Muscle layer of duodenum (tissue), 2 donors: Measurements from ENCODE around the gene DDAH1.

Experiments used
- H3K27ac ChIP-seq: one replicate; pipeline ENCODE4 v1.7.0; 2013; ENCODE audit warnings: mild to moderate bottlenecking, low read length
- H3K27me3 ChIP-seq: one replicate; pipeline ENCODE4 v1.7.0; 2013; ENCODE audit warnings: low read depth, mild to moderate bottlenecking, control low read depth, low read length
- H3K36me3 ChIP-seq, 2 donors: one replicate each; pipeline ENCODE4 v1.7.0; 2013; ENCODE audit warnings: low read length in 2 of 2, control low read depth in 1 of 2, mild to moderate bottlenecking in 1 of 2; ENCODE audit not compliant: insufficient read depth in 2 of 2, control insufficient read depth in 1 of 2
- H3K4me1 ChIP-seq, 2 donors: one replicate each; pipeline ENCODE4 v1.7.0; 2013; ENCODE audit warnings: low read length in 2 of 2, mild to moderate bottlenecking in 2 of 2, control low read depth in 1 of 2, moderate library complexity in 1 of 2; ENCODE audit not compliant: insufficient read depth in 2 of 2, control insufficient read depth in 1 of 2
- H3K4me3 ChIP-seq, 2 donors: one replicate each; pipeline ENCODE4 v1.7.0; 2013; ENCODE audit warnings: low read length in 2 of 2, low read depth in 1 of 2, mild to moderate bottlenecking in 1 of 2
- H3K9me3 ChIP-seq, 2 donors: one replicate each; pipeline ENCODE4 v1.7.0; 2013; ENCODE audit warnings: low read length in 2 of 2, control low read depth in 1 of 2, mild to moderate bottlenecking in 1 of 2; ENCODE audit not compliant: control insufficient read depth in 1 of 2
- donor health status: healthy.

Gene DDAH1

DNA sequence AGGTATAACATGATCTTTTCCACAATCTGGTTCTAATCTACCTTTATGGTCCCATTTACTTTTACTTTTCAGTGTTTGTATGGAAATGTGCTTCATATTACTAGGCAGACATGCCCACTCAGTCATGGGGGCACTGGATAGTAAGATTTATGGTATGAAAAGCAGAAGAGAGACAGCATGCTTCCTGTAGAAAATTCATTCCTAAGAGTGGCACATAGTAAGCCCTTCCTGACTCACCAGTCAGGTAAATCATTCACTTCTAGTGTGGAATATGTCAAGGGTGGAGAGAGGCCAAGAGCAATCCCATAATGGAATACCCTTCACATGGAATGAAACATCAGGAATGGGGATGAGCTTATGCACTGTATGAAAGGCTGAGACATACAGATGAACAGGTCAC lies 139.0 kb downstream of the DDAH1 start:
- Histone ChIP-seq H3K4me3 (no peak overlapping the region), H3K27ac (no peak overlapping the region), H3K27me3 (no peaks in the 10 kb centered on the region), H3K4me1 (peaks cover 0 to 9% of the 10 kb centered on the region in 2 donors), H3K9me3 (no peaks in the 10 kb centered on the region), H3K36me3 (no peaks in the 10 kb centered on the region)

DNA sequence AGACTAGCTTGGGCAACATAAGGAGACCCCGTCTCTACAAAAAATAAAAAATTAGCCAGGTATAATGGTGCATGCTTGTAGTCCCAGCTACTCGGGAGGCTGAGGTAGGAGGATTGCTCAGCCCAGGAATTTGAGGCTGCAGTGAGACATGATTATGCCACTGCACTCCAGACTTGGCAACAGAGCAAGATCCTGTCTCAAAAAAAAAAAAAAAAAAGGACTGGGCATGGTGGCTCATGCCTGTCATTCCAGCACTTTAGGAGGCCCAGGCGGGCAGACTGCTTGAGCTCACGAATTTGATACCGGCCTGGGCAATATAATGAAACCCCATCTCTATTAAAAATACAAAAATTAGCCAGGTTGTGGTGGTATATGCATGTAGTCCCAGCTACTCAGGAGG lies 141.2 kb downstream of the DDAH1 start:
- Histone ChIP-seq H3K27ac (no peak overlapping the region), H3K9me3 (no peaks in the 10 kb centered on the region), H3K36me3 (no peaks in the 10 kb centered on the region), H3K4me3 (no peak overlapping the region), H3K4me1 (no peaks in the 10 kb centered on the region), H3K27me3 (no peaks in the 10 kb centered on the region)

DNA sequence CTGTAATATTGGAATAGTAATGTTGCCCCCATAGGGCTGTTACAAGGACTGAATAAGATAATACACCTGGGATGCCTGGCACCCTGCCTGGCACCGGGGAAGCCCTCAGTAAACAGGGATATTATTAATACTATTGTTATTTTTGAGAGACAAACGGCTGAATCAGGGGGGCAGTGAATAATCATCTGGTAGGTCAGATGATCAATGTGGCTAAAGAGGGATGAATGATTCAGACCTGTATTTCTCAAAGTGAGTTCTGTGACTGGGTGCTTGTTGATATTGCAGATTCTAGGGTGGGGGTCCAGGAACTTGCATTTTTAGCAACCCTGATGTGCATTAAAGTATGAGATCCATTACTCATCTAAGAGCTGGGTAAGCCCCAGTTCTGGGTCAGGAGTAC lies 142.3 kb downstream of the DDAH1 start:
- Histone ChIP-seq H3K27ac (no peak overlapping the region), H3K4me1 (no peaks in the 10 kb centered on the region), H3K27me3 (no peaks in the 10 kb centered on the region), H3K4me3 (no peak overlapping the region), H3K9me3 (no peaks in the 10 kb centered on the region), H3K36me3 (no peaks in the 10 kb centered on the region)

GRCh38 chr1:85321237-85321964 lies 143.6 kb downstream of the DDAH1 start:
- no peak overlapping the region for H3K27ac ChIP-seq

DNA sequence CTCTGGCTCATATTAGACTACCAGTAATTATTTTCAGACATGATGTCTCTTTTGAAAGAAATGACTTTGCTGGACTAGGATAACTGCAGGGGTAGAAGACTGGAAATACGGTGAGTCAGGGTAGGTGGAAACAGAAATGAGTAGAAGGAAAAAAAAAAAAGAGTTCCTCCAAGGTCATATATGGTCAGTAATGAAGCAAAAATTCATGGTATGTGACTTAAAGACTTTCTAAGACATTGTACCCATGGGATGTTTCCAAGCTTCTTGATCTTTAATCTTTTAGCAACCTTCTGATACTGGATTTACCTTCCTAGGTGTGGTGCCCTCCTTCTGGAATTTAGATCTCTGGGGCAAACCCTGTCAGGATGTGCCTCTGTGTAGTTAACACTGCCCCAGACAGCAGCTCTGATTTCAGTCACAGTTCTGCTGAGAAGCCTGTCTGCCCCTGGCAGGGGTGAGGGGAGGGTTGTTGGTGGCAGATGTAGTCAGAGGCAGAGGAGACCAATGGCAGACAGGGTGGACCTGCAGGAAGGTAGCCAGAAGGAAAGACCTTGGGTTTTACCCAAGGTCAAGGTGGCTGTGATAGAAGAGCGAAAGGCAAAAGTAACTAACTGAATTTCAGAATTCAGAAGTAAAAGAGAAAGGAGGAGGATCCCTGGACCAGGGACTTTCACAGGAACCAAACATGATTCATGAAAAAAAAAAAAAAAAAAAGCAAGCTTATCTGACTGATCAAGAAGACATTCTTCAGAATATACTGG lies 144.4 kb downstream of the DDAH1 start:
- no peaks in the 10 kb centered on the region for H3K36me3 ChIP-seq
- H3K9me3 ChIP-seq, result no peaks in the 10 kb centered on the region
- H3K4me3 ChIP-seq, result no peak overlapping the region
- no peak overlapping the region for H3K27ac ChIP-seq
- no peaks in the 10 kb centered on the region for H3K4me1 ChIP-seq
- no peaks in the 10 kb centered on the region for H3K27me3 ChIP-seq

More at GRCh38 chr1:85321237-85321964, 143.6 kb downstream of the DDAH1 start:
- Histone ChIP-seq H3K4me3 (no peak overlapping the region), H3K27me3 (no peaks in the 10 kb centered on the region), H3K4me1 (no peaks in the 10 kb centered on the region), H3K36me3 (no peaks in the 10 kb centered on the region), H3K9me3 (no peaks in the 10 kb centered on the region)

DNA sequence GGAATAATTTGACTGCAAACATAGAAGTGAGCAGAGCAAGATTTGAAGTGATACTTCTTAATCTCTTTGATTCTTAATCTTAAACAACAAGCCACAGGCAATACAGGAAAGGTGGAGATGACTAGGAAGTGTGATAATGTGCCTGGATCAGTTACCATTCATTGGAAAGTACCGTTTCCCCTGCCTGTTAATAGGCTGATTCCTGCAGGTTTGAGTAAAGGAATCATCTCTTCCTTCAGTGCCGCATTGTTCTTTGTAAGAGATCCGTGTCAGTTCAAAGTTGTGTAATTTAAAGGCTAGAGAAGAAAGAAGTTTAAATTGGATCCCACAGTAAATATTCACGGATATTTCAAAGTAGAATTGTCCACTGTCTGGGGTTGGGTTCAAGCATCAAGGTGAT lies 145.0 kb downstream of the DDAH1 start:
- H3K4me1 ChIP-seq, result no peaks in the 10 kb centered on the region
- H3K36me3 ChIP-seq, result no peaks in the 10 kb centered on the region
- no peak overlapping the region for H3K27ac ChIP-seq
- H3K9me3 ChIP-seq, result no peaks in the 10 kb centered on the region
- no peak overlapping the region for H3K4me3 ChIP-seq
- no peaks in the 10 kb centered on the region for H3K27me3 ChIP-seq

DNA sequence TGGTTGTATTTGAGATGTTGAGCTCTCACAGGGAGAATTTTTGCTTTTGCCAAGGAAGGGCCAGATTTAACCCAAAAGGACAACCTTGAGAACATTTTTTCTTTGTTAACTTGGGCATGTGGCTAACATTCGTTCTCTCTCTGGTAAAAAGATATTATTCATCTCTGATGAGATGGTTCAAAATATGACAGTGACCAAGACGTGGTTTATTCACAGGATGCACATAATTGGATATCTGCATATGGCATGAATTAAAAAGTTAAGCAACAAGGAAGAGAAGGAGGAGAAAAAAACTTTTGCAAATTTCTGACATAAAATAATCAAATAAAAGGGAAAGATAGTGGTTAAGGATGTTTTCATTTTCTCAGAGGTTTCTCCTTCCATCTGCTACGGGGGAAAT lies 145.5 kb downstream of the DDAH1 start:
- no peaks in the 10 kb centered on the region for H3K27me3 ChIP-seq
- no peak overlapping the region for H3K27ac ChIP-seq
- no peak overlapping the region for H3K4me3 ChIP-seq
- H3K4me1 ChIP-seq, result no peaks in the 10 kb centered on the region
- no peaks in the 10 kb centered on the region for H3K9me3 ChIP-seq
- H3K36me3 ChIP-seq, result no peaks in the 10 kb centered on the region

- peaks cover 0 to 4% of the 10 kb centered on the region in 2 donors for H3K4me1 ChIP-seq
- H3K4me3 ChIP-seq, result no peak overlapping the region
- H3K36me3 ChIP-seq, result no peaks in the 10 kb centered on the region
- no peak overlapping the region for H3K27ac ChIP-seq
- H3K9me3 ChIP-seq, result no peaks in the 10 kb centered on the region
- H3K27me3 ChIP-seq, result no peaks in the 10 kb centered on the region
These were observed 146.7 kb downstream of the DDAH1 start for GRCh38 chr1:85318217-85318616.

DNA sequence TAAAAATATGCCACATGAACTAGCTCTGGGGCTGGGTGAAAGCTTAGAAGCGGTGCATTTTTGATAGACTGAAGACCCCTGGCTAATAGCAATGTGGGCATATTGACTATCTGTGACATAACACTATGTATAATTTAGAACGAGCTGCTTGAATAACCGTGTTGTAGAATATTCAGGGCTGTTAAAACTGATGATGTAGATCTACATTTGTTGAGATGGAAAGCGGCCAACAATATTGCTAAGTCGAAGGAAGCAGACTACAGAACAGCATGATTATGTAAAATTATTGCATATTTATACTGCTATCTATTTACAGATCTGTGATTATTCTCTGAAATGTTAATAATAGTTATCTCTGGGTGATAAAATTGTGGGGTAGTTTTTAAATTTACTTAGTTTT lies 147.4 kb downstream of the DDAH1 start:
- no peak overlapping the region for H3K27ac ChIP-seq
- H3K4me3 ChIP-seq, result no peak overlapping the region
- no peaks in the 10 kb centered on the region for H3K36me3 ChIP-seq
- H3K9me3 ChIP-seq, result no peaks in the 10 kb centered on the region
- no peaks in the 10 kb centered on the region for H3K27me3 ChIP-seq
- H3K4me1 ChIP-seq, result peaks cover 0 to 4% of the 10 kb centered on the region in 2 donors

GRCh38 chr1:85316321-85316720 lies 148.6 kb downstream of the DDAH1 start:
- Histone ChIP-seq H3K4me1 (peaks cover 0 to 4% of the 10 kb centered on the region in 2 donors), H3K4me3 (no peak overlapping the region), H3K27me3 (no peaks in the 10 kb centered on the region)

GRCh38 chr1:85315789-85316188 lies 149.2 kb downstream of the DDAH1 start:
- Histone ChIP-seq H3K4me3 (no peak overlapping the region), H3K27ac (no peak overlapping the region), H3K36me3 (no peaks in the 10 kb centered on the region), H3K27me3 (no peaks in the 10 kb centered on the region), H3K4me1 (peaks cover 0 to 4% of the 10 kb centered on the region in 2 donors), H3K9me3 (no peaks in the 10 kb centered on the region)

More at GRCh38 chr1:85316321-85316720, 148.6 kb downstream of the DDAH1 start:
- H3K9me3 ChIP-seq, result no peaks in the 10 kb centered on the region
- H3K27ac ChIP-seq, result no peak overlapping the region
- no peaks in the 10 kb centered on the region for H3K36me3 ChIP-seq
